Adrenal gland (tissue), 12 donors: ENCODE results near the gene RNF215. TPM values are rescaled to one million over a fixed set of nuclear protein-coding genes. Genes with fewer than 3 reads are reported as not detected.
A peak's percentile ranks its signal among the peaks of the same experiment; 100 is the strongest.

Experiments
- DNase-seq, 7 donors: peaks; one replicate each; pipeline ENCODE4 v3.0.0-alpha.2; 2019 to 2020
- H3K27ac ChIP-seq, 5 donors: fragments of 200-600 bp; sonication (generic) in 4 of 5; 1 replicate in 3 of 5; 2 replicates in 2 of 5; pipeline versions ENCODE4 v1.5.1 to v1.8.0; 2016 to 2020; ENCODE audit warnings: mild to moderate bottlenecking in 1 of 5
- H3K27me3 ChIP-seq: fragments of 200-600 bp; 2 replicates; pipeline ENCODE4 v1.8.0; 2021
- H3K36me3 ChIP-seq, 2 donors: fragments of 200-600 bp; replicated peaks in 1 of 2; 1 replicate in 1 of 2; 2 replicates in 1 of 2; pipeline versions ENCODE4 v1.5.1 to v1.8.0; 2018 to 2022
- H3K4me1 ChIP-seq, 2 donors: fragments of 200-600 bp; replicated peaks in 1 of 2; 1 replicate in 1 of 2; 2 replicates in 1 of 2; pipeline versions ENCODE4 v1.5.1 to v1.8.0; 2018 to 2021
- H3K4me3 ChIP-seq, 4 donors: fragments of 200-600 bp; sonication (generic) in 3 of 4; one replicate each; pipeline ENCODE4 v1.5.1; 2016 to 2018
- H3K9me3 ChIP-seq, 3 donors: fragments of 200-600 bp; sonication (generic) in 1 of 3; replicated peaks in 1 of 3; 1 replicate in 2 of 3; 2 replicates in 1 of 3; pipeline versions ENCODE4 v1.5.1 to v1.8.0; 2016 to 2021
- CTCF ChIP-seq, 6 experiments: fragments of 450-650 bp in 4 of 6; fragments of 200-600 bp in 2 of 6; sonication (generic) in 1 of 6; IDR thresholded peaks; 1 replicate in 5 of 6; 2 replicates in 1 of 6; pipeline versions ENCODE4 v1.5.1 to v1.8.0; 2016 to 2021; ENCODE audit warnings: antibody characterized with exemption in 6 of 6, mild to moderate bottlenecking in 2 of 6, moderate library complexity in 1 of 6
- POLR2A ChIP-seq, 2 donors: fragments of 450-650 bp; IDR thresholded peaks; one replicate each; pipeline ENCODE4 v1.6.1; 2017; ENCODE audit warnings: antibody characterized with exemption in 2 of 2, mild to moderate bottlenecking in 2 of 2, moderate library complexity in 1 of 2
- WGBS, 4 donors: extraction: QIAGEN DNeasy Blood & Tissue Kit in 2 of 4; methylation state at CpG; one replicate each; pipeline versions ENCODE4 v1.1.5 to v1.1.7; 2013 to 2017; 5-methylcytosine and 5-hydroxymethylcytosine counted together
- intact Hi-C, 2 donors: fragments of 100-400 bp; cut with DNase I; formaldehyde crosslinking; loops; one replicate each; pipeline versions ENCODE4 v1.14.1 to v1.15.0; 2022 to 2023
- polyA plus RNA-seq, 3 donors: library from polyadenylated mRNA; stranded (reverse); fragments of 200-250 nt in 2 of 3; fragments of 350-450 nt in 1 of 3; fragmentation: Illumina TruSeq in 1 of 3; extraction: RNeasy Lipid Tissue Mini Kit (QIAGEN cat#74804) in 1 of 3; gene quantifications; one replicate each; pipeline ENCODE4 v1.2.3, GENCODE V29; 2013 to 2014
- total RNA-seq, 9 donors: library from RNA; depleted of rRNA in 4 of 9; stranded (reverse); fragments of >200 nt in 4 of 9; fragments of 120-200 nt in 1 of 9; fragmentation: NEBNext Ultra II Directional in 1 of 9; extraction: Animal tissue kit (Norgen Biotek cat#: 25700) in 1 of 9; gene quantifications; one replicate each; pipeline versions ENCODE4 v1.1.0 to v1.2.4, GENCODE V29; 2013 to 2023
- donor health status: healthy with polysubstance abuse.
- donor health status: Bipolar disorder and iron deficiency.
- donor health status: DM: yes; HTN: yes; CAD: no.
- donor health status: DM: no; HTN: no; CAD: no.
- donor health status: DM: no; HTN: no; CAD: no.
- donor health status: DM: yes; HTN: yes; CAD: no.

RNF215 gene
- total and polyA plus RNA-seq, 12 donors: 2.0 to 20.1 (median 12.1) TPM

GRCh38 chr22:30356449-30357235 lies 30.6 kb downstream of the RNF215 start, which contains the start of the genes CCDC157 and SF3A1:
Gene CCDC157, plus strand, starts transcription at chr22:30357007. Its CDS starts 8,994 bp downstream, at chr22:30366001.
Gene SF3A1, minus strand, starts transcription at chr22:30356894. Its CDS starts 102 bp downstream, at chr22:30356792.
- WGBS, 4 donors: 0 to 2% (median 1%) methylated on average over 12 to 91 of the region's 91 CpGs
- H3K9me3 ChIP-seq: no peaks in the 10 kb centered on the region
- intact Hi-C loops: no loop called here
- H3K27ac ChIP-seq: peak within 1 kb of the TSS; percentile 87 to 99 (median 98)
- H3K27me3 ChIP-seq: no peaks in the 10 kb centered on the region
- peak; percentile 89 to 95 (median 92) for DNase-seq
- peak within 1 kb of the TSS; percentile 18 to 98 (median 86) for H3K4me3 ChIP-seq
- peaks cover 0 to 15% of the 10 kb centered on the region in 2 donors for H3K36me3 ChIP-seq
- peaks cover 24 to 35% of the 10 kb centered on the region in 2 donors for H3K4me1 ChIP-seq
- TF ChIP-seq POLR2A (IDR thresholded peaks at IDR 0.05) (peak; percentile 93 to 96), CTCF (IDR thresholded peaks at IDR 0.05) (peak in 1 of 6 experiments; percentile 14)

DNA sequence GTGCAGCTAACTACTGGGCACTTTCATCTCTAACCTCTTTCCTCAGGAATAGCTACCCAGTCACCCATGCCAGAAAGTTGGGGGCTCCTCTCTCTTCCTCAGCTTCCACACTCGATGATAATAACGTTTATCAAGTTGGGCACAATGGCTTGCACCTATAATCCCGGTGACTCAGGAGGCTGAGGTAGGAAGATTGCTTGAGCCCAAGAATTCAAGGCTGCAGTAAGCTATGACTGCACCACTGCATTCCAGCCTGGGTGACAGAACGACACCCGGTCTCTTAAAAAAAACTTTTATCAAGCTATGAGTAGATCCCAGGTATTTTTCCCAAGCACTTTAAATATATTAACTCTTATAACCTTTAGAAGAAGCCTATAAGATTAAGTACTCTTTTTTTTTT lies 32.6 kb downstream of the RNF215 start:
- H3K27me3 ChIP-seq: no peaks in the 10 kb centered on the region
- DNase-seq: peak in 5 of 7 donors; percentile 40 to 60 (median 51)
- TF ChIP-seq POLR2A (IDR thresholded peaks at IDR 0.05) (no peak), CTCF (IDR thresholded peaks at IDR 0.05) (no peak)
- peaks cover 0 to 29% of the 10 kb centered on the region in 2 donors for H3K36me3 ChIP-seq
- 40 to 46% (median 44%) methylated on average over 5 of the region's 5 CpGs for WGBS, 4 donors
- H3K9me3 ChIP-seq: no peaks in the 10 kb centered on the region
- intact Hi-C loops: no loop called here
- peaks cover 24 to 48% of the 10 kb centered on the region in 2 donors for H3K4me1 ChIP-seq
- H3K27ac ChIP-seq: no peak overlapping the region
- H3K4me3 ChIP-seq: no peak overlapping the region

DNA sequence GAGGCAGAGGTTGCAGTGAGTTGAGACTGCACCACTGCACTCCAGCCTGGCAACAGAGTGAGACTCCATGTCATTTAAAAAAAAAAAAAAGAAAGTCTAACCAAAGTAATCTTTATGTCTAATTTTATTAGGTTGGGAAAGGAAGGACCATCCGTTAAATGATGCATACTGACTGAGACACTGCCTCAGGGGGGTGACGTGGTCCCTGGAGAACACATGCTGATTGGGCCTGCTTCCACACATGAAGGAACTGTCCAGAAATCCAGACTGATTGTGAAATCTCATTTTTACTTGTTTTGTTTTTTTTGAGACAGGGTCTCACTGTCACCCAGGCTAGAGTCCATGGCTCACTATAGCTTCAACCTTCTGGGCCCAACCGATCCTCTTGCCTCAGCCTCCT lies 36.0 kb downstream of the RNF215 start:
- DNase-seq: no peak
- TF ChIP-seq CTCF (IDR thresholded peaks at IDR 0.05): no peak
- no peak for TF ChIP-seq POLR2A (IDR thresholded peaks at IDR 0.05)
- Histone ChIP-seq H3K27me3 (no peaks in the 10 kb centered on the region), H3K4me3 (no peak overlapping the region), H3K27ac (no peak overlapping the region), H3K4me1 (peaks cover 24 to 40% of the 10 kb centered on the region in 2 donors), H3K9me3 (no peaks in the 10 kb centered on the region), H3K36me3 (peaks cover 0 to 63% of the 10 kb centered on the region in 2 donors)
- intact Hi-C loops: no loop called here
- 85 to 95% (median 93%) methylated on average over 3 of the region's 3 CpGs for WGBS, 4 donors

DNA sequence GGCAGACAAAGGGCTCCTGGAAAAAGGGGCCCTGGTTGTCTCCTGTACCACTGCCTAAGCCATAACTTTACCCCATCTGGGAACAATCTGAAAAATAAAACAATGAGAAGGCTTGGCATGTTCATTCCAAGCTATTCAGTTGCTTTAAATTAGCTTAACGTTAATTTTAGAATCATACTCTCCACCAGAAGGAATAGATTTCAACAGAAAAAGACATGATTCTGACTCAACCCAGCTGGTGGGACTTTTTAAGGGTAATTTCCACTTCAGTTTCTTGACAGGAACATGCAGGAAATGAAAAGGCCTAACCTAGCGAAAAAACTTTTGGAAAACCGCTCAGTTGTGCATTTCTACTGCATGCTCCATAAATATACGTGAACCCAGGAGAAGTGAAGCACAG lies 38.4 kb downstream of the RNF215 start:
- DNase-seq: no peak
- H3K4me1 ChIP-seq: peaks cover 2 to 17% of the 10 kb centered on the region in 2 donors
- 77 to 86% (median 82%) methylated on average over 4 of the region's 4 CpGs for WGBS, 4 donors
- peaks cover 0 to 87% of the 10 kb centered on the region in 2 donors for H3K36me3 ChIP-seq
- H3K9me3 ChIP-seq: no peaks in the 10 kb centered on the region
- H3K4me3 ChIP-seq: no peak overlapping the region
- H3K27ac ChIP-seq: no peak overlapping the region
- TF ChIP-seq POLR2A (IDR thresholded peaks at IDR 0.05) (no peak), CTCF (IDR thresholded peaks at IDR 0.05) (no peak)
- no peaks in the 10 kb centered on the region for H3K27me3 ChIP-seq
- intact Hi-C loops: no loop called here
